Activated naive CD4-positive, alpha-beta T cell treated with anti-CD3 and anti-CD28 coated beads, Interleukin-2, amount 50 U/mL, for 72 hours (primary cell): ENCODE measurements around the gene RANBP3. TPM values are rescaled to one million over a fixed set of nuclear protein-coding genes. Genes with fewer than 3 reads are reported as not detected.
"Not testable (repeated sequence)": the region's sequence is repeated elsewhere in the genome, so short reads cannot be mapped to it uniquely, and the experiment has no call there.

Experiments
- ATAC-seq, 2 donors: fragments of 150-1000 bp; cut with Tn5 transposase; 2 replicates each; pipeline ENCODE4 v1.10.0; 2021; ENCODE audit warnings: mild to moderate bottlenecking in 2 of 2, moderate library complexity in 2 of 2
- DNase-seq, 2 donors: peaks; one replicate each; pipeline ENCODE4 v3.0.0; 2021 to 2022; ENCODE audit warnings: low spot score in 2 of 2
- H3K27ac Mint-ChIP-seq, 2 donors: one replicate each; pipeline ENCODE4 v1.8.0; 2022; ENCODE audit warnings: mild to moderate bottlenecking in 2 of 2, mixed read lengths in 2 of 2
- H3K36me3 Mint-ChIP-seq, 2 donors: one replicate each; pipeline ENCODE4 v1.8.0; 2022; ENCODE audit warnings: mixed read lengths in 2 of 2
- H3K9me3 Mint-ChIP-seq, 2 donors: one replicate each; pipeline ENCODE4 v1.8.0; 2022; ENCODE audit warnings: mixed read lengths in 2 of 2
- total RNA-seq, 2 donors: library from RNA; stranded (reverse); gene quantifications; one replicate each; pipeline ENCODE4 v1.2.3, GENCODE V29; 2022

Gene RANBP3
- total RNA-seq, 2 donors from 2014 or later: 89.6 to 112 TPM

- ATAC-seq (no peak), DNase-seq (no peak)
- Mint-ChIP-seq H3K27ac (peak overlapping the region; percentile 28 to 44), H3K9me3 (no peaks in the 10 kb centered on the region), H3K36me3 (no peaks in the 10 kb centered on the region)
Measured at GRCh38 chr19:5882421-5882968, 95.4 kb downstream of the RANBP3 start.

- ATAC-seq (no peak), DNase-seq (no peak)
- H3K36me3 Mint-ChIP-seq: no peaks in the 10 kb centered on the region
- H3K27ac Mint-ChIP-seq: peak overlapping the region in 1 of 2 donors; percentile 28
- no peaks in the 10 kb centered on the region for H3K9me3 Mint-ChIP-seq
Measured at GRCh38 chr19:5881543-5882299, 96.2 kb downstream of the RANBP3 start.

- H3K27ac Mint-ChIP-seq: no peak overlapping the region
- no peaks in the 10 kb centered on the region for H3K9me3 Mint-ChIP-seq
- ATAC-seq: no peak
- H3K36me3 Mint-ChIP-seq: no peaks in the 10 kb centered on the region
- no peak for DNase-seq
Measured at GRCh38 chr19:5880604-5881078, 97.3 kb downstream of the RANBP3 start.

GRCh38 chr19:5880196-5880595 lies 97.7 kb downstream of the RANBP3 start:
- H3K36me3 Mint-ChIP-seq: no peaks in the 10 kb centered on the region
- DNase-seq (no peak), ATAC-seq (no peak)
- H3K9me3 Mint-ChIP-seq: no peaks in the 10 kb centered on the region
- no peak overlapping the region for H3K27ac Mint-ChIP-seq

GRCh38 chr19:5877882-5878281 lies 100.1 kb downstream of the RANBP3 start:
- H3K36me3 Mint-ChIP-seq: no peaks in the 10 kb centered on the region
- DNase-seq (no peak), ATAC-seq (no peak)
- no peak overlapping the region for H3K27ac Mint-ChIP-seq
- no peaks in the 10 kb centered on the region for H3K9me3 Mint-ChIP-seq

GRCh38 chr19:5877427-5877826 lies 100.5 kb downstream of the RANBP3 start:
- Mint-ChIP-seq H3K36me3 (no peaks in the 10 kb centered on the region), H3K27ac (no peak overlapping the region), H3K9me3 (no peaks in the 10 kb centered on the region)
- DNase-seq (no peak), ATAC-seq (no peak)

GRCh38 chr19:5874496-5874895 lies 103.4 kb downstream of the RANBP3 start:
- H3K36me3 Mint-ChIP-seq, H3K9me3 Mint-ChIP-seq, DNase-seq, H3K27ac Mint-ChIP-seq, ATAC-seq: not testable (repeated sequence)

- DNase-seq (no peak), ATAC-seq (no peak)
- Mint-ChIP-seq H3K36me3 (no peaks in the 10 kb centered on the region), H3K9me3 (no peaks in the 10 kb centered on the region), H3K27ac (no peak overlapping the region)
Measured at GRCh38 chr19:5873617-5874199, 104.2 kb downstream of the RANBP3 start.

GRCh38 chr19:5870986-5871394 lies 107.0 kb downstream of the RANBP3 start:
- Mint-ChIP-seq H3K27ac (peak overlapping the region in 1 of 2 donors; percentile 79), H3K9me3 (no peaks in the 10 kb centered on the region), H3K36me3 (no peaks in the 10 kb centered on the region)
- DNase-seq (no peak), ATAC-seq (no peak)

GRCh38 chr19:5867201-5868136 lies 110.5 kb downstream of the RANBP3 start:
- peak overlapping the region; percentile 22 to 37 for H3K27ac Mint-ChIP-seq
- no peak for ATAC-seq
- no peaks in the 10 kb centered on the region for H3K36me3 Mint-ChIP-seq

More at GRCh38 chr19:5867201-5868136, 110.5 kb downstream of the RANBP3 start:
- H3K9me3 Mint-ChIP-seq: no peaks in the 10 kb centered on the region
- no peak for DNase-seq

Other genes starting within 250 kb of the RANBP3 start
- gene PRR22, start 193.4 kb downstream of the RANBP3 start, total RNA-seq: 1 to 10 TPM; 1.8 to 7.4 TPM
- gene DUS3L, start 187.0 kb downstream of the RANBP3 start, total RNA-seq: 10 to 100 TPM; 47.2 to 56.3 TPM
- gene NRTN, start 173.1 kb downstream of the RANBP3 start, total RNA-seq: 1 to 10 TPM; 1.1 to 2.1 TPM
- under 1 TPM in 1 of 2 donors, not detected in 1; 0.27 TPM for gene FUT6, start 138.4 kb downstream of the RANBP3 start, total RNA-seq
- under 1 TPM in 1 of 2 donors, not detected in 1; 0.32 TPM for gene FUT3, start 126.7 kb downstream of the RANBP3 start, total RNA-seq
- under 1 TPM; 0.23 to 0.36 TPM for gene FUT5, start 107.6 kb downstream of the RANBP3 start, total RNA-seq
- gene NDUFA11, start 74.3 kb downstream of the RANBP3 start, total RNA-seq: 100 to 1,000 TPM; 206 to 224 TPM
- 1 to 10 TPM; 3.8 to 3.9 TPM for gene VMAC, start 73.3 kb downstream of the RANBP3 start, total RNA-seq
- gene CAPS, start 63.9 kb downstream of the RANBP3 start, total RNA-seq: 1 to 10 TPM; 5.1 to 6.0 TPM
- gene RFX2, start 132.4 kb upstream of the RANBP3 start, total RNA-seq: 10 to 100 TPM; 11.2 to 13.8 TPM
- under 1 TPM; 0.16 to 0.72 TPM for gene ACSBG2, start 157.5 kb upstream of the RANBP3 start, total RNA-seq